Astrocyte (in vitro differentiated cells and primary cell): ENCODE measurements around the gene SECISBP2. TPM values are rescaled to one million over a fixed set of nuclear protein-coding genes. Genes with fewer than 3 reads are reported as not detected.

ENCODE experiments used
- DNase-seq: peaks from one replicate; pipeline ENCODE4 v3.0.0-alpha.2; 2010; ENCODE audit warnings: low read depth
- FAIRE-seq: peaks from 2 replicates; lab custom pipeline; 2011; peaks lifted over from hg19 to GRCh38; lab: Jason Lieb, UNC
- H2AFZ ChIP-seq: 2 replicates; pipeline ENCODE4 v1.6.0; 2012; ENCODE audit warnings: low read depth, low read length, inconsistent platforms
- H3K27ac ChIP-seq: 2 replicates; pipeline ENCODE4 v1.5.1; 2011; ENCODE audit warnings: low read depth, low read length, inconsistent platforms
- H3K27me3 ChIP-seq: 2 replicates; pipeline ENCODE4 v1.6.0; 2011; ENCODE audit warnings: low read length, inconsistent platforms; ENCODE audit not compliant: insufficient read depth
- H3K36me3 ChIP-seq: 2 replicates; pipeline ENCODE4 v1.5.1; 2011; ENCODE audit warnings: low read length, inconsistent platforms; ENCODE audit not compliant: insufficient read depth
- H3K4me1 ChIP-seq: 2 replicates; pipeline ENCODE4 v1.5.1; 2011; ENCODE audit warnings: low read length, inconsistent platforms; ENCODE audit not compliant: insufficient read depth
- H3K4me2 ChIP-seq: 2 replicates; pipeline ENCODE4 v1.6.0; 2012; ENCODE audit warnings: low read length, inconsistent platforms
- H3K4me3 ChIP-seq: 2 replicates; pipeline ENCODE4 v1.5.1; 2011; ENCODE audit warnings: low read depth, mild to moderate bottlenecking, low read length, inconsistent platforms; ENCODE audit not compliant: insufficient read depth
- H3K79me2 ChIP-seq: 2 replicates; pipeline ENCODE4 v1.6.0; 2012; ENCODE audit warnings: mild to moderate bottlenecking, low read length, inconsistent platforms; ENCODE audit not compliant: insufficient read depth
- H3K9ac ChIP-seq: 2 replicates; pipeline ENCODE4 v1.6.0; 2012; ENCODE audit warnings: mild to moderate bottlenecking, low read length, inconsistent platforms
- H3K9me3 ChIP-seq: 2 replicates; pipeline ENCODE4 v1.5.1; 2012; ENCODE audit warnings: low read depth, mild to moderate bottlenecking, low read length, inconsistent platforms; ENCODE audit not compliant: insufficient read depth
- H4K20me1 ChIP-seq: 2 replicates; pipeline ENCODE4 v1.6.0; 2012; ENCODE audit warnings: low read length, inconsistent platforms; ENCODE audit not compliant: insufficient read depth
- H3K27ac Mint-ChIP-seq: one replicate; pipeline ENCODE4 v1.8.0; 2021; ENCODE audit warnings: mild to moderate bottlenecking, mixed read lengths; ENCODE audit not compliant: unreplicated experiment
- H3K27me3 Mint-ChIP-seq: one replicate; pipeline ENCODE4 v1.8.0; 2021; ENCODE audit warnings: low read depth, mixed read lengths; ENCODE audit not compliant: unreplicated experiment
- H3K36me3 Mint-ChIP-seq: one replicate; pipeline ENCODE4 v1.8.0; 2021; ENCODE audit warnings: low read depth, mixed read lengths; ENCODE audit not compliant: unreplicated experiment
- H3K4me1 Mint-ChIP-seq: one replicate; pipeline ENCODE4 v1.8.0; 2021; ENCODE audit warnings: low read depth, mixed read lengths; ENCODE audit not compliant: unreplicated experiment
- H3K4me3 Mint-ChIP-seq: one replicate; pipeline ENCODE4 v1.8.0; 2021; ENCODE audit warnings: mild to moderate bottlenecking, moderate library complexity, mixed read lengths; ENCODE audit not compliant: unreplicated experiment
- H3K9me3 Mint-ChIP-seq: one replicate; pipeline ENCODE4 v1.8.0; 2021; ENCODE audit warnings: mild to moderate bottlenecking, mixed read lengths; ENCODE audit not compliant: unreplicated experiment
- CTCF ChIP-seq: IDR thresholded peaks from 2 replicates; pipeline ENCODE4 v1.5.1; 2011; ENCODE audit warnings: low read depth, mild to moderate bottlenecking, inconsistent platforms, low read length, moderate library complexity; ENCODE audit not compliant: insufficient read depth
- EZH2 ChIP-seq: IDR thresholded peaks from 2 replicates; pipeline ENCODE4 v1.6.1; 2012; ENCODE audit warnings: mild to moderate bottlenecking, low read length, inconsistent platforms; ENCODE audit not compliant: insufficient read depth
- total RNA-seq: library from RNA; stranded (reverse); gene quantifications from 2 replicates; pipeline ENCODE4 v1.2.1, GENCODE V29; 2021

SECISBP2 gene
- total RNA-seq, 1 donor from 2014 or later, result 19.0 TPM

- Histone ChIP-seq H3K4me2 (no peak overlapping the region), H3K4me3 (no peak overlapping the region), H3K9ac (no peak overlapping the region), H3K79me2 (no peaks in the 10 kb centered on the region), H3K27me3 (no peaks in the 10 kb centered on the region), H3K36me3 (no peaks in the 10 kb centered on the region), H3K27ac (no peak overlapping the region), H4K20me1 (no peaks in the 10 kb centered on the region), H2AFZ (no peak overlapping the region), H3K4me1 (no peaks in the 10 kb centered on the region), H3K9me3 (no peaks in the 10 kb centered on the region)
- Mint-ChIP-seq H3K9me3 (no peaks in the 10 kb centered on the region), H3K27me3 (no peaks in the 10 kb centered on the region), H3K4me3 (no peak overlapping the region), H3K27ac (no peak overlapping the region), H3K4me1 (peaks cover 3% of the 10 kb centered on the region), H3K36me3 (peaks cover 20% of the 10 kb centered on the region)
- FAIRE-seq (no peak), DNase-seq (no peak)
- TF ChIP-seq EZH2, result no peak
- no peak for TF ChIP-seq CTCF
Observed at GRCh38 chr9:89383721-89384300, 65.5 kb downstream of the SECISBP2 start.

GRCh38 chr9:89384783-89385182 lies 66.5 kb downstream of the SECISBP2 start:
- Mint-ChIP-seq H3K9me3 (no peaks in the 10 kb centered on the region), H3K27ac (no peak overlapping the region), H3K4me3 (no peak overlapping the region), H3K27me3 (no peaks in the 10 kb centered on the region), H3K4me1 (peaks cover 9% of the 10 kb centered on the region), H3K36me3 (peaks cover 13% of the 10 kb centered on the region)
- H3K36me3 ChIP-seq, result no peaks in the 10 kb centered on the region
- H3K27ac ChIP-seq, result no peak overlapping the region
- DNase-seq, result no peak
- H3K9me3 ChIP-seq, result no peaks in the 10 kb centered on the region
- no peaks in the 10 kb centered on the region for H3K4me1 ChIP-seq
- H4K20me1 ChIP-seq, result no peaks in the 10 kb centered on the region
- no peak overlapping the region for H3K4me2 ChIP-seq
- TF ChIP-seq EZH2, result no peak
- TF ChIP-seq CTCF, result no peak
- no peak overlapping the region for H3K4me3 ChIP-seq
- H3K9ac ChIP-seq, result no peak overlapping the region
- no peak overlapping the region for H2AFZ ChIP-seq
- FAIRE-seq, result no peak
- H3K79me2 ChIP-seq, result no peaks in the 10 kb centered on the region
- H3K27me3 ChIP-seq, result no peaks in the 10 kb centered on the region

GRCh38 chr9:89386206-89386605 lies 67.9 kb downstream of the SECISBP2 start:
- Mint-ChIP-seq H3K9me3 (no peaks in the 10 kb centered on the region), H3K36me3 (peaks cover 13% of the 10 kb centered on the region), H3K4me1 (peaks cover 7% of the 10 kb centered on the region), H3K27me3 (no peaks in the 10 kb centered on the region), H3K27ac (no peak overlapping the region), H3K4me3 (no peak overlapping the region)
- H3K9ac ChIP-seq, result no peak overlapping the region
- no peaks in the 10 kb centered on the region for H3K79me2 ChIP-seq
- H3K27ac ChIP-seq, result no peak overlapping the region
- H3K9me3 ChIP-seq, result no peaks in the 10 kb centered on the region
- DNase-seq (no peak), FAIRE-seq (no peak)
- no peak overlapping the region for H3K4me3 ChIP-seq
- no peak for TF ChIP-seq CTCF
- no peak for TF ChIP-seq EZH2
- no peak overlapping the region for H2AFZ ChIP-seq
- H3K4me1 ChIP-seq, result no peaks in the 10 kb centered on the region
- H3K27me3 ChIP-seq, result no peaks in the 10 kb centered on the region
- no peaks in the 10 kb centered on the region for H4K20me1 ChIP-seq
- no peaks in the 10 kb centered on the region for H3K36me3 ChIP-seq
- no peak overlapping the region for H3K4me2 ChIP-seq
